NCI-H460 (cell line): ENCODE data around the gene RASSF5. TPM values are rescaled to one million over a fixed set of nuclear protein-coding genes. Genes with fewer than 3 reads are reported as not detected.
"Not testable (repeated sequence)": the region's sequence is repeated elsewhere in the genome, so short reads cannot be mapped to it uniquely, and the experiment has no call there.

Source experiments
- DNase-seq: peaks from one replicate; pipeline ENCODE4 v3.0.0-alpha.2; 2016; ENCODE audit warnings: low read depth; ENCODE audit errors: extremely low read depth
- small RNA-seq, 2 experiments: library from RNA; depleted of rRNA; stranded (forward); fragments of <200 nt; gene quantifications; one replicate each; pipeline ENCODE3, GENCODE V24; 2014
- total RNA-seq: library from RNA; depleted of rRNA; stranded (reverse); fragments of >200 nt; shearing (Covaris generic); gene quantifications from 2 replicates; pipeline ENCODE4 v1.2.3, GENCODE V29; 2014; rRNA removed

The RASSF5 gene
- total RNA-seq, 1 experiment from 2014 or later = 0.17 TPM

DNA sequence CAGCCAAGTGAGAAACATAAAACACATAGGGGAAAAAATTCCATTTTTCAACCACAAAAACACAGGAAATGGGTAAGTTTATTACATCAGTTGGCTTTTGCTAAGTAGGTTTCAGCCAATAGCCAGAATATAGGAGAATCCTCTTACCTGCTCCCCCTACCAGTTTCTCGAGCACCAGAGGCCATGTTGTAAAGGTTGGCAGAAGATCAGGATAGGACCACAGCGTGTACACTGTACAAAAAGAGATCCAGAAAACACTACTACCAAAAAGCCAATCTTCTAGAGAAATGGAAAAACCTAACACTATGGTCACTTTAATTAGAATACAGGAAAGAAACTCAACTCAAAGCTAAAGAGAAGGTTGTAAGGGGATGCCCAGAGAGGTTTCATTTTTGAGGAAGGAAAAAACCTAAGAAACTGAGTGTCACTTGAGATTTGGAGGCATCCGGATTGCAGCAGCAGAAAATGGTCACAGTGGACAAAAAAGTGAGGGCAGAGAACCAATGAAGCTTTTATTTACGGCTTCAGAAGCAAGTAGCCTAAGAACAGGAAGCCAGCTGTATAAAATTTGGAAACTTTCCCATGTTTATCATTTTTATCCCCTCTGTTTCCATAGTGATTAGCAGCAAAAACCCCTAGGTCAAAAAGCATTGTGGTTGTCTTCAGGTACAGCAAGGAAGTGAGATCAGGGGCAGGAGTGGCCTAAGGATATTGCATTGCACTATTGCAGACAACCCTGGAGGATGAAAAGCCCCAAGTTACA, 102.1 kb downstream of the RASSF5 start:
- no peak for DNase-seq

DNA sequence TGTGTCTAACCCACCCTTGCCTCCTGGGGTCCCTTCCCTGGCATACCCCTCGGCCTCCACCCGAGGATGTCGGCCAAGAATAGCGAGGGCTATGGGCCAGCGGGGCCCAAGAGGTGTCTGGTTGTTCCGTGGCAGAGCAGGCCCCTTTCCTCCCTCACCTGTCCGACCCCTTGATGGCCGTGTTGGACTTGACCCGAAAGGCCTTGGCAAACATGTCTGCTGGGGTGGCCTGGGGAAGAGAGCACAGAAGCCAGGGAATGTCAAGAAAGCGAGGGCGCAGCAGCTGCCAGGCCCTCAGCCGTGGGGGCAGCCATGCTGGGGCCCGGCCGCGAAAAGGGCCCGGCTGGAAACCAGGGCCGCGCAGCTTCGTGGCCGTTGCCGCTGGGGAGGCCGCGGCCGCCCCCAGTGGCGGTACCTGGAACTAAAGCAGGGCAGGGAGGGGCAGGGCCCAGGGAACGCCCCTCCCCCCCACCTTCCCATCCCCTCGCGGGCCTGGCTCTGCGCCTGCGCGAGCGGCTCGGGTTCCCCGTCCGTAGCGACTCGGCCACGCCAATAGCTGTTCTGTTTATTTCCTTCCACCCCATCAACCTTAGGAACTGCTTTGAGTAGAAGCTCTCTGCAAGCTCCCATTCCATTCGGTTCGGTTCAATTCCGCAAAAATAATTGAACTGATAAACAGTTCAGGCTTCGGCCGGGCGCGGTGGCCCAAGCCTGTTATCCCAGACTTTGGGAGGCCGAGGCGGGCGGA, 105.0 kb downstream of the RASSF5 start, which contains the start of gene EIF2D:
Gene EIF2D, minus strand, starts transcription at position 337 of the 748 bp plus-strand sequence. Its CDS starts 123 bp downstream, at position 214.
- peak; percentile 96 for DNase-seq

DNA sequence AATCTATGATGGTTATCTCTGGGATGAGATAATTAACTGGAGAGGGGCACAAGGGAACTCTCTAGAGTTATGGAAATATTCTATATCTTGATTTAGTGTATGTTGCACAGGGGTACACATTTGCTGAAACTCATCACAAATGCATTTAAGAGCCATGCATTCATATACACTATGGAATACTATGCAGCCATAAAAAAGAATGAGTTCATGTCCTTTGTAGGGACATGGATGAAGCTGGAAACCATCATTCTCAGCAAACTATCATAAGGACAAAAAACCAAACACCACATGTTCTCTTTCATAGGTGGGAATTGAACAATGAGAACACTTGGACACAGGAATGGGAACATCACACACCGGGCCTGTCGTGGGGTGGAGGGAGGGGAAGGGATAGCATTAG, 119.1 kb downstream of the RASSF5 start:
- not testable (repeated sequence) for DNase-seq

DNA sequence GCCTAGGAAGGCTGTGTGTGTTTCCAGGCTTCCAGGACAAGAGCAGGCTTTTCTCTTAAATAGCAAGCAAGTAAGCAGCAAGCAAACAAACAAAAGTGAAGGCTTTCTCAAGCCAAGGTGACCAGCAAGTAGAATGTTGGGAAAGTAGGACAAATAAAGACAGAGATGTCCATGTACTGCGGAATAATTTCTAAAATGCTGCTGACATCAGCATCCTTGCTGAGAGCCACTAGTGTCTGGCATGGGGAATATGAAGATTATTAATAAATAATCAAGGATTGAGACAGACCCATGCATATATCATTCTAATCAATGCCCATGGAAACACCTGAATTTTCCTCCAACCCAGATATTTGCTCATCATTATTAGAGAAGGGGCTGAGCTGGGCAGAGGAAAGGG, 121.6 kb downstream of the RASSF5 start:
- no peak for DNase-seq

DNA sequence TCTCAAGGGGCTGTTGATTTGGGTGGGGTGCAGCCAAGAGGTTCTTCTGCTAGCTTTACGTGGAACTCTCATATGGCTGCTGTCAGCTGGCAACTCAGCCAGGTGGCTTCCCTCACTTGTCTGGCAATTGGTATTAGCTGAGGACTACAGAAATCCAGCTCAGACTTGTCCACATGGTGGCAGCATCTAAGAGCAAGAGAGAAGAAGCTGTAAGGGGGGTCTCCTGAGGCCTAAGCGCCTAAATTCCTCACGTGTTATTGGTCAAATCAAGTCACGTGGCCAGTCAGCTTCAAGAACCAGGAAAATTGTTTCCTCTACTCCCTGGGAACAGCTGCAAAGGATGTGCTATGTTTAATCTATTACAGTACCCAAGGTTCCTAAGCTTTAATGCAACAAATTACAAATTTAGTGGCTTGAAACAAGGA, 123.8 kb downstream of the RASSF5 start:
- peak; percentile 59 for DNase-seq

DNA sequence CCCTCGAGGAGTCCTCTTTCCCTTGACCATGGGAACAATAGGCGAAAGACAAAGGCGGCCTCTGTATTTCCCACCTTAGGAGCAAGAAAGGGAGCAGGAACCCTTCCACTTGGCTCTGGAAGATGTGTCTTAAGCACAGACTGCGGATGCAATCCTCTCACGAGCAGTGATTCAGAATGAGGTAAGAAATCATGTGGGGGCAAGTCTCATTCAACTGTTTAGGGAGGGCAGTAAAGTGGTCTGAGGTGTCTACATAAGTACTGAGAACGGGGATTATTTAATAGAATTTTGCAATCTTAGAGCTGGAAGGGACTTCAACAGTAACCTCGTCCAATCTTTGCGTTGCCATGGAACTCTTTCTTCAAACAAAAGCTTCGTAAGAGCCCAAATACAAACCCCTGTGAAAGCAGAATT, 126.4 kb downstream of the RASSF5 start:
- DNase-seq = no peak

DNA sequence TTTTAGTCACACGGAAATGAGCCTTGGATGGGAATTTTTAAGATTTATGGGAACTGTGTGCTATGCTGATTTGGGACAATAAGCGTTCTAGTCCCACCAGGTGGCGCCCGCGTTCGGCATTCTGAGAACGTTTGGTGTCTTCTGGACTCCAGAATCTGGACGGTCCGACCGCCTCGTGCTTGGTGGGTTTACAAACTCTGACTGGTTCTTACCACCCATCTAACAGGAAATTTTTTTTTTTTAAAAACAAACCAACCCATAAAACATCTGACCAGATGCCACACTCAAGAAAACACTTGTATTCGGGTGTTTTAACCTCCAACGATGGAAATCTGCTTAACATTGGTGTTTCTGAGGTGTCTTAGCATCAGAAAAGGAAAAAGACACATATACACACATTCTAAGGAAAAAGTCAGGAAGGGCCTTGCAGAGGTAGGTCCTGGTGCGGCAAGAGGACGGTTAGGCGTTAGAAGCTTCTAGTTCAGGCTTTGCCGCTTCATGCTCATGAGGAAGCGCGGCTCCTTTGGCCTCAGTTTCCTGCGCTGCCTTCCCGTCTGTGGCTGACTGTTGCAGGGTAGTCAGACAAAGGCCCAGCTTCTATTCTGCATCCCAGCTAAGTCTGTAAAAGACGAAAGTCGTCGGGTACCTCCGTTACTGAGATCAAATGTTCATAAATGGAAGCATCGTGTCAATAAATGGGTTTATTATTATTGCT, 127.2 kb downstream of the RASSF5 start:
- DNase-seq = peak; percentile 91

DNA sequence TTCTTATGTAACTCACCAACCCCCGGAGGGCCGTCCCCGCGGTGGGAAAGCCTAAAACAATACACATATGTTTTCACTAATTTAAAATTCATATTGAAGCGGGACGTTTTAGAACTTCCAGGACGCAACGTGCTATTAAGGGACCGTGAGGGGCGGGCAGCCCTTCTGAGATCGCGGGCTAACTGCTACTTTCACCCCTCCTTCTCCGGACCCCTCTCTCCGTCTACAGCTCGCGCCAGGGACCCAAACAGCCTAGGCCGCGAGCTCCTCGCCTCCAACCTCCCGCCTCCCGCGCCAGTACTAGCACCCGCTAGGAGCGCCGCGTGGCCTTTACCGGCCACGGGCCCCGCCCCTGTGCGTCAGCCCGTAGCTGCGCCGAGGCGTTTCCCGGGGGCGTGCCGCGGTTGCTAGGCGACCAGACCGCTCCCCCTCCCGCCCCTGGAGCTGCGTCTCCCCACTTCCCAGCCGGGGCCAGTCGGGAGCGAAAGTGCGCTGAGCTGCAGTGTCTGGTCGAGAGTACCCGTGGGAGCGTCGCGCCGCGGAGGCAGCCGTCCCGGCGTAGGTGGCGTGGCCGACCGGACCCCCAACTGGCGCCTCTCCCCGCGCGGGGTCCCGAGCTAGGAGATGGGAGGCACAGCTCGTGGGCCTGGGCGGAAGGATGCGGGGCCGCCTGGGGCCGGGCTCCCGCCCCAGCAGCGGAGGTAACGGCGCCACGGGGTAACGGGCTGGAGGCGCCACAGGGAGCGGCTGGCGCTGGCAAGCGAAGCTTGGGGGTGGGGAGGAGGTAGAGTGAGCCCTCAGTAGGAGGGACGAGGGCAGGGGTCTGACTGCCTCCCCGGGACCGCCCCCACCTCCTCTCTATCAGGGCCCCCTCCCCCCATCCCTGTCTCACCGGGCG, 128.0 kb downstream of the RASSF5 start, which contains the start of gene DYRK3:
Gene DYRK3, plus strand, starts transcription at position 457 of the 898 bp plus-strand sequence. Its CDS starts 168 bp downstream, at position 625.
- DNase-seq = peak; percentile 94

DNA sequence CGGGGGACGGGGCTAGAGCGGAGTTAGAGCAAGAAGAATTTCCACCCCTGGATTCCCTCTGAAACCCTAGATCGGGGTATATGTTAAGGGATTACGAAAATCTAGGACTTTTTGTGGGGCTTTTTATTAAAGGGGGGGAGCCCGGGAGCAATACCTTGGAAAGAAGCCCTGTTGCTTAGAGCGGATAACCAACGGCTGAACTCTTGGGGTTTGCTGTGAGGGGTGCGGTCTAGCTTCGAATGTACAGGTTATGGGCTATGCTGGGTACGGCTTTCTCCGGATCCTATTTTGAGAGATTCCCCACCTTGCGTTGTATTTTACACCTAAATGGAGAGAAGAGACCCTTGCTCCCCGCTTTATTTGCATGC, 128.6 kb downstream of the RASSF5 start:
- no peak for DNase-seq

DNA sequence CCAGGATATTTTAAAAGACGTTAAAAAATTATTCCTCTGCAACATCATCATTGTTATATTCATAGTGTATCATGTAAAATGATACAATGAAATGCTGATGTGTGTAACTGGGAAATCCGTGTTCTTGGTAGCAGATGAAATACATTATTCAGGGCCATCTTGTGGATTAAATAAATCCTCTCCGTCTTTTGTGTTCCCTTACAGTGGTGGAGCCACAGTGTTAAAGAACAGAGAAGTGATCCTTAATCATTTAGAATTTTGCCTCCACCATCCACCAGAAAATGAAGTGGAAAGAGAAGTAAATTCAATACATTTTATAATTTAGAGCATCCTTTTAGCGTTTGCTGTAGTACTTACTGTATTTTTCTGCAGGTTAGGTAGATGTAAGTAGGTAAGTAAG, 129.3 kb downstream of the RASSF5 start:
- DNase-seq = no peak

DNA sequence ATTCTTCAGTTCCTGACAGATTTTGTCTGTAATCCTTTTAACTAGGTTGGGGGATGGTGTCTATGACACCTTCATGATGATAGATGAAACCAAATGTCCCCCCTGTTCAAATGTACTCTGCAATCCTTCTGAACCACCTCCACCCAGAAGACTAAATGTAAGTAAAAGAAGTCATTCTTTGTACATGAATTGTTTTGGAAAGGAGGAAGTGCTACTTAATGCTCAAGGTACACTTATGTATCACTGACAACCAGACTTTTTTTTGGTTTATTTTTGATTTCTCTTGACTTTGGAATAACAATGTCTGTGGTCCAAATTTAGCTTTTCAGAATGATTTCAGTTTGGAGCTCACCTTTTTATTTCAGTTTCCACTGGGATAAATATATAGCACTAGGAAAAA, 130.3 kb downstream of the RASSF5 start:
- no peak for DNase-seq

Small RNA genes lying within 50 kb of the gene (small RNA-seq; reads per million reads assigned to genes)
- gene MIR6769B = 0 reads per million in 2 experiments

Other genes starting within 250 kb of the RASSF5 start
- 1.6 and 2.5 TPM in 2 replicates for gene IKBKE, start 37.1 kb upstream of the RASSF5 start, total RNA-seq
- gene EIF2D, start 104.9 kb downstream of the RASSF5 start, total RNA-seq = 101 and 114 TPM in 2 replicates
- 14.1 and 15.5 TPM in 2 replicates for gene DYRK3, start 128.0 kb downstream of the RASSF5 start, total RNA-seq
- gene MAPKAPK2, start 177.4 kb downstream of the RASSF5 start, total RNA-seq = 32.1 and 34.3 TPM in 2 replicates